Measurements from ENCODE around the gene IMMP1L.
"Not testable (repeated sequence)": the region's sequence is repeated elsewhere in the genome, so short reads cannot be mapped to it uniquely, and the experiment has no call there.

IMMP1L gene

GRCh38 chr11:31493762-31494161 lies 15.7 kb downstream of the IMMP1L start:
- H3K4me1 ChIP-seq, result peaks cover 11% of the 10 kb centered on the region
- H3K4me3 ChIP-seq; DNase-seq (ENCODE audit: low spot score in 2 of 2); H3K27me3 ChIP-seq (ENCODE audit: low read depth); H3K9me3 ChIP-seq; H3K36me3 ChIP-seq (replicated peaks); in situ Hi-C loops (cut with MboI; ENCODE audit: low sequenced_read_pairs): not testable (repeated sequence)

- in situ Hi-C loops (cut with MboI; ENCODE audit: low sequenced_read_pairs), result no loop called here
- DNase-seq (ENCODE audit: low spot score in 2 of 2), result no peak
- H3K36me3 ChIP-seq (replicated peaks), result no peaks in the 10 kb centered on the region
- H3K4me1 ChIP-seq, result peaks cover 8% of the 10 kb centered on the region
- no peak overlapping the region for H3K4me3 ChIP-seq
- no peaks in the 10 kb centered on the region for H3K27me3 ChIP-seq (ENCODE audit: low read depth)
- no peaks in the 10 kb centered on the region for H3K9me3 ChIP-seq
Observed at GRCh38 chr11:31493235-31493634, 16.2 kb downstream of the IMMP1L start.

GRCh38 chr11:31492320-31492913 lies 17.0 kb downstream of the IMMP1L start:
- DNase-seq (ENCODE audit: low spot score in 2 of 2), result no peak
- H3K9me3 ChIP-seq, result no peaks in the 10 kb centered on the region
- no peaks in the 10 kb centered on the region for H3K27me3 ChIP-seq (ENCODE audit: low read depth)
- in situ Hi-C loops (cut with MboI; ENCODE audit: low sequenced_read_pairs), result no loop called here
- H3K4me1 ChIP-seq, result peaks cover 8% of the 10 kb centered on the region
- no peaks in the 10 kb centered on the region for H3K36me3 ChIP-seq (replicated peaks)
- no peak overlapping the region for H3K4me3 ChIP-seq

- Histone ChIP-seq H3K9me3 (no peaks in the 10 kb centered on the region), H3K27me3 (ENCODE audit: low read depth) (no peaks in the 10 kb centered on the region), H3K4me3 (no peak overlapping the region), H3K36me3 (replicated peaks) (no peaks in the 10 kb centered on the region), H3K4me1 (peaks cover 8% of the 10 kb centered on the region)
- in situ Hi-C loops (cut with MboI; ENCODE audit: low sequenced_read_pairs), result loop anchor here (10.0 kb wide), 1 partner anchor 387 kb away; no protein-coding TSS in a partner anchor
- DNase-seq (ENCODE audit: low spot score in 2 of 2), result peak; percentile 32 to 49
Observed at GRCh38 chr11:31487848-31488247, 21.6 kb downstream of the IMMP1L start.

GRCh38 chr11:31484497-31484896 lies 24.9 kb downstream of the IMMP1L start:
- Histone ChIP-seq H3K27me3 (ENCODE audit: low read depth) (peaks cover 4% of the 10 kb centered on the region; the same call in 1 of the 2 replicates), H3K36me3 (replicated peaks) (no peaks in the 10 kb centered on the region), H3K4me3 (no peak overlapping the region), H3K9me3 (no peaks in the 10 kb centered on the region), H3K4me1 (peaks cover 10% of the 10 kb centered on the region)
- no peak for DNase-seq (ENCODE audit: low spot score in 2 of 2)
- in situ Hi-C loops (cut with MboI; ENCODE audit: low sequenced_read_pairs), result loop anchor here (10.0 kb wide), 1 partner anchor 390 kb away; no protein-coding TSS in a partner anchor

- Histone ChIP-seq H3K27me3 (ENCODE audit: low read depth) (peaks cover 10% of the 10 kb centered on the region; the same call in 1 of the 2 replicates), H3K9me3 (no peaks in the 10 kb centered on the region), H3K36me3 (replicated peaks) (no peaks in the 10 kb centered on the region), H3K4me1 (peaks cover 24% of the 10 kb centered on the region), H3K4me3 (no peak overlapping the region)
- in situ Hi-C loops (cut with MboI; ENCODE audit: low sequenced_read_pairs), result loop anchor here (10.0 kb wide), 1 partner anchor 394 kb away; no protein-coding TSS in a partner anchor
- peak; percentile 44 to 48 for DNase-seq (ENCODE audit: low spot score in 2 of 2)
Observed at GRCh38 chr11:31480930-31481329, 28.5 kb downstream of the IMMP1L start.

- H3K4me1 ChIP-seq, result peaks cover 24% of the 10 kb centered on the region
- H3K36me3 ChIP-seq (replicated peaks), result no peaks in the 10 kb centered on the region
- no peak for DNase-seq (ENCODE audit: low spot score in 2 of 2)
- in situ Hi-C loops (cut with MboI; ENCODE audit: low sequenced_read_pairs), result no loop called here
- peaks cover 10% of the 10 kb centered on the region; the same call in 1 of the 2 replicates for H3K27me3 ChIP-seq (ENCODE audit: low read depth)
- no peak overlapping the region for H3K4me3 ChIP-seq
- H3K9me3 ChIP-seq, result no peaks in the 10 kb centered on the region
Observed at GRCh38 chr11:31479066-31479465, 30.4 kb downstream of the IMMP1L start.

- Histone ChIP-seq H3K4me1 (peaks cover 24% of the 10 kb centered on the region), H3K9me3 (no peaks in the 10 kb centered on the region), H3K36me3 (replicated peaks) (no peaks in the 10 kb centered on the region), H3K4me3 (no peak overlapping the region), H3K27me3 (ENCODE audit: low read depth) (peaks cover 10% of the 10 kb centered on the region; the same call in 1 of the 2 replicates)
- in situ Hi-C loops (cut with MboI; ENCODE audit: low sequenced_read_pairs), result no loop called here
- peak in 1 of 2 experiments; percentile 88 for DNase-seq (ENCODE audit: low spot score in 2 of 2)
Observed at GRCh38 chr11:31478223-31478590, 31.2 kb downstream of the IMMP1L start.

- H3K4me3 ChIP-seq, result no peak overlapping the region
- H3K27me3 ChIP-seq (ENCODE audit: low read depth), result peaks cover 10% of the 10 kb centered on the region; the same call in 1 of the 2 replicates
- H3K4me1 ChIP-seq, result peaks cover 24% of the 10 kb centered on the region
- no peaks in the 10 kb centered on the region for H3K36me3 ChIP-seq (replicated peaks)
- in situ Hi-C loops (cut with MboI; ENCODE audit: low sequenced_read_pairs), result no loop called here
- H3K9me3 ChIP-seq, result no peaks in the 10 kb centered on the region
- DNase-seq (ENCODE audit: low spot score in 2 of 2), result peak; percentile 25 to 64
Observed at GRCh38 chr11:31477528-31478222, 31.7 kb downstream of the IMMP1L start.

- no peak overlapping the region for H3K4me3 ChIP-seq
- no peaks in the 10 kb centered on the region for H3K36me3 ChIP-seq (replicated peaks)
- in situ Hi-C loops (cut with MboI; ENCODE audit: low sequenced_read_pairs), result no loop called here
- no peaks in the 10 kb centered on the region for H3K9me3 ChIP-seq
- no peak for DNase-seq (ENCODE audit: low spot score in 2 of 2)
- peaks cover 2% of the 10 kb centered on the region; the same call in 1 of the 2 replicates for H3K27me3 ChIP-seq (ENCODE audit: low read depth)
- H3K4me1 ChIP-seq, result peaks cover 14% of the 10 kb centered on the region
Observed at GRCh38 chr11:31474083-31474482, 35.3 kb downstream of the IMMP1L start.

GRCh38 chr11:31464436-31464835 lies 45.0 kb downstream of the IMMP1L start:
- Histone ChIP-seq H3K4me1 (no peaks in the 10 kb centered on the region), H3K9me3 (peaks cover 7% of the 10 kb centered on the region), H3K36me3 (replicated peaks) (no peaks in the 10 kb centered on the region; the same call in 1 of the 2 replicates), H3K4me3 (no peak overlapping the region), H3K27me3 (ENCODE audit: low read depth) (no peaks in the 10 kb centered on the region)
- in situ Hi-C loops (cut with MboI; ENCODE audit: low sequenced_read_pairs), result no loop called here
- no peak for DNase-seq (ENCODE audit: low spot score in 2 of 2)

GRCh38 chr11:31455177-31455576 lies 54.2 kb downstream of the IMMP1L start:
- no peaks in the 10 kb centered on the region for H3K36me3 ChIP-seq (replicated peaks)
- no peak overlapping the region for H3K4me3 ChIP-seq
- no peaks in the 10 kb centered on the region for H3K9me3 ChIP-seq
- no peak for DNase-seq (ENCODE audit: low spot score in 2 of 2)
- in situ Hi-C loops (cut with MboI; ENCODE audit: low sequenced_read_pairs), result no loop called here
- H3K4me1 ChIP-seq, result no peaks in the 10 kb centered on the region
- no peaks in the 10 kb centered on the region for H3K27me3 ChIP-seq (ENCODE audit: low read depth)

GRCh38 chr11:31450841-31451240 lies 58.6 kb downstream of the IMMP1L start:
- in situ Hi-C loops (cut with MboI; ENCODE audit: low sequenced_read_pairs), result no loop called here
- Histone ChIP-seq H3K27me3 (ENCODE audit: low read depth) (no peaks in the 10 kb centered on the region), H3K4me3 (no peak overlapping the region), H3K36me3 (replicated peaks) (no peaks in the 10 kb centered on the region), H3K9me3 (no peaks in the 10 kb centered on the region), H3K4me1 (no peaks in the 10 kb centered on the region)
- no peak for DNase-seq (ENCODE audit: low spot score in 2 of 2)

- Histone ChIP-seq H3K4me3 (no peak overlapping the region), H3K9me3 (no peaks in the 10 kb centered on the region), H3K4me1 (no peaks in the 10 kb centered on the region), H3K27me3 (ENCODE audit: low read depth) (no peaks in the 10 kb centered on the region), H3K36me3 (replicated peaks) (no peaks in the 10 kb centered on the region)
- no peak for DNase-seq (ENCODE audit: low spot score in 2 of 2)
- in situ Hi-C loops (cut with MboI; ENCODE audit: low sequenced_read_pairs), result no loop called here
Observed at GRCh38 chr11:31449040-31449439, 60.4 kb downstream of the IMMP1L start.
